Body of pancreas (tissue), 4 donors: ENCODE measurements around the gene MMRN1. TPM values are rescaled to one million over a fixed set of nuclear protein-coding genes. Genes with fewer than 3 reads are reported as not detected.

Experiments used
- ATAC-seq: fragments of 150-250 bp; one replicate; pipeline ENCODE4 v1.9.1; 2016
- DNase-seq, 4 donors: peaks; one replicate each; pipeline ENCODE4 v3.0.0-alpha.2; 2019
- H3K27ac ChIP-seq, 4 donors: fragments of 200-600 bp; sonication (generic); 1 replicate in 3 of 4; 2 replicates in 1 of 4; pipeline versions ENCODE4 v1.5.1 to v1.6.1; 2016 to 2019; ENCODE audit warnings: mild to moderate bottlenecking in 1 of 4, mixed read lengths in 1 of 4, moderate library complexity in 1 of 4
- H3K27me3 ChIP-seq, 2 donors: fragments of 200-600 bp; sonication (generic); one replicate each; pipeline ENCODE4 v1.6.0; 2016; ENCODE audit warnings: mild to moderate bottlenecking in 1 of 2
- H3K36me3 ChIP-seq, 2 donors: fragments of 200-600 bp; sonication (generic); replicated peaks in 1 of 2; 2 replicates each; pipeline ENCODE4 v1.5.1; 2016; ENCODE audit warnings: low read depth in 2 of 2; ENCODE audit not compliant: insufficient read depth in 1 of 2
- H3K4me1 ChIP-seq: fragments of 200-600 bp; sonication (generic); one replicate; pipeline ENCODE4 v1.6.0; 2016
- H3K4me3 ChIP-seq, 2 donors: fragments of 200-600 bp; sonication (generic); 1 replicate in 1 of 2; 2 replicates in 1 of 2; pipeline ENCODE4 v1.5.1; 2016 to 2019
- H3K9me3 ChIP-seq, 3 donors: fragments of 200-600 bp; sonication (generic); 1 replicate in 2 of 3; 2 replicates in 1 of 3; pipeline ENCODE4 v1.5.1; 2016
- CTCF ChIP-seq, 7 experiments: fragments of 450-650 bp in 4 of 7; fragments of 200-600 bp in 3 of 7; sonication (generic) in 3 of 7; IDR thresholded peaks; one replicate each; pipeline ENCODE4 v1.5.1; 2016 to 2019; ENCODE audit warnings: antibody characterized with exemption in 7 of 7
- POLR2A ChIP-seq, 3 donors: fragments of 450-650 bp; IDR thresholded peaks; one replicate each; pipeline ENCODE4 v1.6.1; 2016; ENCODE audit warnings: antibody characterized with exemption in 3 of 3, mild to moderate bottlenecking in 2 of 3
- WGBS, 2 donors: methylation state at CpG; one replicate each; pipeline ENCODE4 v1.1.5; 2017; 5-methylcytosine and 5-hydroxymethylcytosine counted together
- intact Hi-C: fragments of 100-400 bp; cut with DNase I; formaldehyde crosslinking; loops from one replicate; pipeline ENCODE4 v1.15.1; 2023
- total RNA-seq, 2 donors: library from RNA; depleted of rRNA; stranded (reverse); fragments of >200 nt; gene quantifications; one replicate each; pipeline ENCODE4 v1.1.0, GENCODE V29; 2016

MMRN1 gene
- total RNA-seq, 2 donors from 2014 or later = 8.2 to 33.5 TPM

GRCh38 chr4:89906777-89907521 lies 12.3 kb downstream of the MMRN1 start:
- no peaks in the 10 kb centered on the region for H3K9me3 ChIP-seq
- H3K4me3 ChIP-seq = no peak overlapping the region
- intact Hi-C loops = loop anchor here (10.0 kb wide), 1 partner anchor 252 kb away; no protein-coding TSS in a partner anchor
- H3K27me3 ChIP-seq = no peaks in the 10 kb centered on the region
- DNase-seq (no peak), ATAC-seq (no peak)
- WGBS, 2 donors = 68 to 86% methylated on average over 1 of the region's 1 CpG
- no peak overlapping the region for H3K27ac ChIP-seq
- TF ChIP-seq CTCF (IDR thresholded peaks at IDR 0.05) (no peak), POLR2A (IDR thresholded peaks at IDR 0.05) (no peak)
- H3K4me1 ChIP-seq = no peaks in the 10 kb centered on the region
- H3K36me3 ChIP-seq = no peaks in the 10 kb centered on the region

- DNase-seq (no peak), ATAC-seq (no peak)
- TF ChIP-seq POLR2A (IDR thresholded peaks at IDR 0.05) = no peak
- TF ChIP-seq CTCF (IDR thresholded peaks at IDR 0.05) = no peak
- intact Hi-C loops = loop anchor here (10.0 kb wide), 1 partner anchor 255 kb away; no protein-coding TSS in a partner anchor
- WGBS, 2 donors = 86 to 88% methylated on average over 1 of the region's 1 CpG
- H3K4me1 ChIP-seq = no peaks in the 10 kb centered on the region
- H3K4me3 ChIP-seq = no peak overlapping the region
- no peaks in the 10 kb centered on the region for H3K9me3 ChIP-seq
- H3K27me3 ChIP-seq = no peaks in the 10 kb centered on the region
- no peaks in the 10 kb centered on the region for H3K36me3 ChIP-seq
- no peak overlapping the region for H3K27ac ChIP-seq
Observed at GRCh38 chr4:89909889-89910288, 15.2 kb downstream of the MMRN1 start.

DNA sequence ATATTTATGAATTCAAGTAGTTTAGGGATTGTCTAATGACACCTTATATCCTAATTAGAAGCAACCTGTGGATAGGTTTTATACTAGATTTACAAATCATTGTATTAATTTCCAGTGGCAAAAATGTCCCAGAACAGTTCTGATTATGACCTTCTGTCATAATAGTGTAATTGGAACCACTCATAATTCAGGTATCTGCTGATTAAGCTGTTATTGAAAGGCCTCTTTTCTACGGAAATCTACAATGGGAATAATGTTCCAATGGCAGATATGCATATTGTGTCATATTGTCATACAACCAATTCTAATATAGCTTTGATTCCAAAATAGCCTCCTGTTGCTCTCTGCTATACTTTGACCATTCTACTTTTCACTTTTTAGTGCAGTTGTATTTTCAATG lies 19.0 kb downstream of the MMRN1 start:
- intact Hi-C loops = no loop called here
- ATAC-seq (no peak), DNase-seq (no peak)
- H3K36me3 ChIP-seq = no peaks in the 10 kb centered on the region
- no peaks in the 10 kb centered on the region for H3K4me1 ChIP-seq
- no peak for TF ChIP-seq POLR2A (IDR thresholded peaks at IDR 0.05)
- 81 to 85% methylated on average over 1 of the region's 1 CpG for WGBS, 2 donors
- no peak overlapping the region for H3K4me3 ChIP-seq
- H3K9me3 ChIP-seq = no peaks in the 10 kb centered on the region
- H3K27ac ChIP-seq = no peak overlapping the region
- H3K27me3 ChIP-seq = no peaks in the 10 kb centered on the region

GRCh38 chr4:89914609-89915550 lies 20.2 kb downstream of the MMRN1 start:
- no peak overlapping the region for H3K27ac ChIP-seq
- H3K36me3 ChIP-seq = no peaks in the 10 kb centered on the region
- TF ChIP-seq POLR2A (IDR thresholded peaks at IDR 0.05) = no peak
- peak in 1 of 7 experiments; percentile 8 for TF ChIP-seq CTCF (IDR thresholded peaks at IDR 0.05)
- no peaks in the 10 kb centered on the region for H3K9me3 ChIP-seq
- no peaks in the 10 kb centered on the region for H3K27me3 ChIP-seq
- DNase-seq = no peak
- ATAC-seq = no peak
- H3K4me3 ChIP-seq = no peak overlapping the region
- 47 to 67% methylated on average over 1 of the region's 1 CpG for WGBS, 2 donors
- intact Hi-C loops = no loop called here
- H3K4me1 ChIP-seq = no peaks in the 10 kb centered on the region

DNA sequence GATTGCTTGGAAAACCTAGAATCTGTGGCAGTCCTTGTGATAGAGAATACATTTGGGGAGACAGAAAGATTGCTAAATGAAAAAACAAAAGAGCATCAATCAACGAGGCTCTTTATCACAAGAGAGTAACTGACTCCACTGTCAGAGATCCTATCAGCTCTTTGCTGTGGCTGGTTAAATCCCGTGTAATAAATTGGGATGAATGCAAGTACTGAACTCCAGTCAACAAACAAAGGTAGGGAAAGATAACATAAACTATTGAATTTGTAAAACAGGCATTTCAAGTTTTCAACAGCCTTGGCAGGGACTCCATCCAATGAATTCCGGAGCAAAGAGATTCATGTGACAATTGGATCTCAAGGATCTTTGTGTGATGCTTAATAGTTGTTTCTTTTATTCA lies 21.3 kb downstream of the MMRN1 start:
- H3K9me3 ChIP-seq = no peaks in the 10 kb centered on the region
- DNase-seq (no peak), ATAC-seq (no peak)
- H3K4me3 ChIP-seq = no peak overlapping the region
- H3K36me3 ChIP-seq = no peaks in the 10 kb centered on the region
- no peaks in the 10 kb centered on the region for H3K4me1 ChIP-seq
- 8 to 13% methylated on average over 3 of the region's 3 CpGs for whole genome bisulfite sequencing, 2 donors
- intact Hi-C loops = no loop called here
- TF ChIP-seq CTCF (IDR thresholded peaks at IDR 0.05) = no peak
- no peak for TF ChIP-seq POLR2A (IDR thresholded peaks at IDR 0.05)
- no peaks in the 10 kb centered on the region for H3K27me3 ChIP-seq
- H3K27ac ChIP-seq = no peak overlapping the region
